DND-41 (cell line): ENCODE data around the gene ADCY4.

ENCODE experiments used
- EZH2 ChIP-seq: IDR thresholded peaks from 3 replicates; pipeline ENCODE4 v1.6.1; 2012; ENCODE audit warnings: borderline replicate concordance, low read depth, mild to moderate bottlenecking, moderate library complexity, low read length, inconsistent platforms; ENCODE audit not compliant: severe bottlenecking
- TF ChIP-seq, protein P1 (sequence below): IDR thresholded peaks from 2 replicates; pipeline ENCODE4 v1.5.1; 2012; ENCODE audit warnings: borderline replicate concordance, low read length, moderate library complexity, mild to moderate bottlenecking; ENCODE audit not compliant: poor library complexity, severe bottlenecking; ENCODE audit errors: extremely low read depth

DNA sequence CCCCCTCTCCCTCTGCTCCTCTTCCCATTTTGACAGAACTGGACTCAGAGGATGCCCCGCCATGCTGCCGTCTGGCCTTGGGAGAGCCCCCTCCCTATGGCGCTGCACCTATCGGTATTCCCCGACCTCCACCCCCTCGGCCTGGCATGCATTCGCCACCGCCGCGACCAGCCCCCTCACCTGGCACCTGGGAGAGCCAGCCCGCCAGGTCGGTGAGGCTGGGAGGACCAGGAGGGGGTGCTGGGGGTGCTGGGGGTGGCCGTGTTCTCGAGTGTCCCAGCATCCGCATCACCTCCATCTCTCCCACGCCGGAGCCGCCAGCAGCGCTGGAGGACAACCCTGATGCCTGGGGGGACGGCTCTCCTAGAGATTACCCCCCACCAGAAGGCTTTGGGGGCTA is 34.6 kb upstream of the ADCY4 start:
- TF ChIP-seq, protein P1, sequence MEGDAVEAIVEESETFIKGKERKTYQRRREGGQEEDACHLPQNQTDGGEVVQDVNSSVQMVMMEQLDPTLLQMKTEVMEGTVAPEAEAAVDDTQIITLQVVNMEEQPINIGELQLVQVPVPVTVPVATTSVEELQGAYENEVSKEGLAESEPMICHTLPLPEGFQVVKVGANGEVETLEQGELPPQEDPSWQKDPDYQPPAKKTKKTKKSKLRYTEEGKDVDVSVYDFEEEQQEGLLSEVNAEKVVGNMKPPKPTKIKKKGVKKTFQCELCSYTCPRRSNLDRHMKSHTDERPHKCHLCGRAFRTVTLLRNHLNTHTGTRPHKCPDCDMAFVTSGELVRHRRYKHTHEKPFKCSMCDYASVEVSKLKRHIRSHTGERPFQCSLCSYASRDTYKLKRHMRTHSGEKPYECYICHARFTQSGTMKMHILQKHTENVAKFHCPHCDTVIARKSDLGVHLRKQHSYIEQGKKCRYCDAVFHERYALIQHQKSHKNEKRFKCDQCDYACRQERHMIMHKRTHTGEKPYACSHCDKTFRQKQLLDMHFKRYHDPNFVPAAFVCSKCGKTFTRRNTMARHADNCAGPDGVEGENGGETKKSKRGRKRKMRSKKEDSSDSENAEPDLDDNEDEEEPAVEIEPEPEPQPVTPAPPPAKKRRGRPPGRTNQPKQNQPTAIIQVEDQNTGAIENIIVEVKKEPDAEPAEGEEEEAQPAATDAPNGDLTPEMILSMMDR, result no peak
- TF ChIP-seq EZH2, result no peak
